Esophagus squamous epithelium (tissue), 5 donors: ENCODE data around the gene GNPAT. TPM values are rescaled to one million over a fixed set of nuclear protein-coding genes. Genes with fewer than 3 reads are reported as not detected.

Source experiments
- DNase-seq: peaks from one replicate; lab custom pipeline; 2025; lab: John Stamatoyannopoulos, UW
- H3K27ac ChIP-seq, 4 donors: fragments of 200-600 bp; sonication (generic); one replicate each; pipeline ENCODE4 v1.5.1; 2016 to 2019; ENCODE audit warnings: mild to moderate bottlenecking in 1 of 4
- H3K27me3 ChIP-seq, 4 donors: fragments of 200-600 bp; sonication (generic); 1 replicate in 3 of 4; 2 replicates in 1 of 4; pipeline versions ENCODE4 v1.5.1 to v1.6.0; 2017 to 2021; ENCODE audit warnings: antibody characterized with exemption in 1 of 4
- H3K36me3 ChIP-seq, 3 donors: fragments of 200-600 bp; sonication (generic); one replicate each; pipeline ENCODE4 v1.5.1; 2016 to 2019
- H3K4me1 ChIP-seq, 3 donors: fragments of 200-600 bp; sonication (generic); one replicate each; pipeline ENCODE4 v1.5.1; 2017 to 2019
- H3K4me3 ChIP-seq, 4 donors: fragments of 200-600 bp; sonication (generic); 1 replicate in 3 of 4; 2 replicates in 1 of 4; pipeline ENCODE4 v1.5.1; 2016 to 2019; ENCODE audit warnings: mild to moderate bottlenecking in 2 of 4, moderate library complexity in 1 of 4
- H3K9me3 ChIP-seq, 3 donors: fragments of 200-600 bp; sonication (generic); one replicate each; pipeline ENCODE4 v1.5.1; 2016 to 2019
- CTCF ChIP-seq, 6 experiments: fragments of 450-650 bp in 4 of 6; fragments of 200-600 bp in 2 of 6; sonication (generic) in 2 of 6; IDR thresholded peaks; one replicate each; pipeline ENCODE4 v1.5.1; 2016 to 2019; ENCODE audit warnings: antibody characterized with exemption in 6 of 6, mild to moderate bottlenecking in 4 of 6, moderate library complexity in 4 of 6
- POLR2A ChIP-seq, 4 donors: fragments of 450-650 bp; IDR thresholded peaks; one replicate each; pipeline ENCODE4 v1.6.1; 2017; ENCODE audit warnings: antibody characterized with exemption in 4 of 4, mild to moderate bottlenecking in 4 of 4, moderate library complexity in 3 of 4
- WGBS, 2 donors: methylation state at CpG; one replicate each; pipeline ENCODE4 v1.1.5; 2018; 5-methylcytosine and 5-hydroxymethylcytosine counted together
- intact Hi-C: fragments of 100-400 bp; cut with DNase I; formaldehyde crosslinking; loops from one replicate; pipeline ENCODE4 v1.15.0; 2022
- total RNA-seq, 4 donors: library from RNA; depleted of rRNA; stranded (reverse); fragments of >200 nt; gene quantifications; one replicate each; pipeline ENCODE4 v1.1.0, GENCODE V29; 2016
- donor health status: DM: yes; HTN: yes; CAD: no.

GNPAT gene
- total RNA-seq, 4 donors from 2014 or later = 14.9 to 44.0 (median 25.2) TPM

GRCh38 chr1:231201375-231201978 is 39.5 kb upstream of the GNPAT start:
- TF ChIP-seq POLR2A (IDR thresholded peaks at IDR 0.05) = no peak
- no peak for TF ChIP-seq CTCF (IDR thresholded peaks at IDR 0.05)
- intact Hi-C loops = no loop called here
- Histone ChIP-seq H3K4me3 (no peak overlapping the region), H3K9me3 (no peaks in the 10 kb centered on the region), H3K36me3 (no peaks in the 10 kb centered on the region), H3K27ac (no peak overlapping the region), H3K4me1 (no peaks in the 10 kb centered on the region), H3K27me3 (peaks cover 0 to 74% (median 0%) of the 10 kb centered on the region in 4 donors)
- DNase-seq = no peak
- 72 to 80% methylated on average over 13 to 15 of the region's 16 CpGs for WGBS, 2 donors

DNA sequence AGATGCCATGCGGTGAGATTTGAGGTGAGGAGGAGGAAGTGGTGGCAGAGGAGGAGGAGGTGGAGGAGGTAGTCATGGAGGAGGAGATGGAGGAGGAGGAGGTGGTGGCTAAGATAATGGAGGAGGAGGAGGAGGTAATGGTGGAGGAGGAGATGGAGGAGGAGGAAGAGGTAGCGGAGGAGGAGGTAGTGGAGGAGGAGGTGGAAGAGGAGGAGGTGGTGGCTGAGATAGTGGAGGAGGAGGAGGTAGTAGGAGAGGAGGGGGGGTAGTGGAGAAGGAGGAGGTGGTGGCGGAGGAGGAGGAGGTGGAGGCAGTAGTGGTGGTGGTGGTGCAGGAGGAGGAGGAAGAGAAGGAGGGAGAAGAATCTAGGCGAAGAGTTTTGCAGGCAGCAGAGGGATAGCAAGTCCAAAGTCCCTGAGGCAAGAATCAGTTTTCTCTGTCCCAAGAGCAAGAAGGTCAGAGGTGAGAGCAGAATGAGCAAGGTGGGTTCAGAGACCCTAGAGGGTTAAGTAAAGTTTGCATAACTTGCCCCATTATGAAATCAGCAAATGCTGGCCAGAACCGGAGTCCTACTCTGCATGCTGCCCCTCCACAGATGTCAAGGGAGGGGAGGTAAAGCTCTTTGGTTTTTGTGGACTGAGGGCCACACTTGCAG is 38.9 kb upstream of the GNPAT start:
- Histone ChIP-seq H3K36me3 (no peaks in the 10 kb centered on the region), H3K27me3 (peaks cover 0 to 69% (median 0%) of the 10 kb centered on the region in 4 donors), H3K27ac (no peak overlapping the region), H3K4me3 (no peak overlapping the region), H3K9me3 (no peaks in the 10 kb centered on the region), H3K4me1 (no peaks in the 10 kb centered on the region)
- 57 to 64% methylated on average over 5 of the region's 5 CpGs for WGBS, 2 donors
- TF ChIP-seq POLR2A (IDR thresholded peaks at IDR 0.05) = no peak
- TF ChIP-seq CTCF (IDR thresholded peaks at IDR 0.05) = no peak
- no peak for DNase-seq
- intact Hi-C loops = no loop called here

DNA sequence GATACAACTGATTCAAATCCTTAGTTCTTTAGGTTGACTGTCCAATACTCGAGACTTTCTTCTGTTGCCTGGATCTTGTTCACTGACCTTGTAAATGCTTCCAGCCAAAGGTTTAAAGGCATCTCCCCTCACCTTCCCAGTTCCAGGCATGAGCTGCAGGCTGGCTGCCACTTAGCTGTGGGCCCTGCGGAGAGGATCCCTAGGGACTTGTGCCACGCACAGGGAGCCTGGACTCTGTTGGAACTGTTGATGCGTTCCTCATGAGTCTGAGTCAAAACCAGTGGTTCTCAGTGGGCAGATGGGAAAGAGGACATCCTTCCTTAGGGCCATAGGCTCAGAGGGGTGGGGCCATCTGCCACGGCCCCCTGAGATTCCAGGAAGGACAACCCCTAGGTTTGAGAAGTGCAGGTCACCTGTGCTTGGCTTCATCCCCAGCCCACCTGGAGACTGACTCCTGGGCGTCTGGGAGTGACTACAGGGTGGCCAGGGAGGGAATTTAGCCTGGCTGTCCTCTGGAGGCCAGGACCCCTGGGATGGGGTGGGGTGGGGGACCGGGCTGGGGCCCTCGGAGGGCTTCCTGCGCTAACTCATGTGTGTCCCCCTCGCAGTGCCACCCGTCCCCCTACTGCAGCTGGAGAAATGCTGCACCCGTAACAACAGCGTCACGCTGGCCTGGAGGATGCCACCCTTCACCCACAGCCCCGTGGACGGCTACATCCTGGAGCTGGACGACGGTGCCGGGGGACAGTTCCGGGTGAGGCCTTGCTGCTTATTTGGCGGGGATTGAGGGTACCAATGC is 37.6 kb upstream of the GNPAT start:
- H3K4me1 ChIP-seq = no peaks in the 10 kb centered on the region

GRCh38 chr1:231206856-231207255 is 34.2 kb upstream of the GNPAT start:
- peaks cover 0 to 23% (median 0%) of the 10 kb centered on the region in 4 donors for H3K27me3 ChIP-seq
- no peak overlapping the region for H3K4me3 ChIP-seq
- DNase-seq = no peak
- H3K4me1 ChIP-seq = peaks cover 2 to 9% (median 8%) of the 10 kb centered on the region in 3 donors
- H3K27ac ChIP-seq = no peak overlapping the region
- intact Hi-C loops = no loop called here
- H3K9me3 ChIP-seq = no peaks in the 10 kb centered on the region
- 33 to 49% methylated on average over 4 to 8 of the region's 8 CpGs for WGBS, 2 donors
- H3K36me3 ChIP-seq = no peaks in the 10 kb centered on the region
- TF ChIP-seq CTCF (IDR thresholded peaks at IDR 0.05) = peak in 1 of 6 experiments; percentile 26
- TF ChIP-seq POLR2A (IDR thresholded peaks at IDR 0.05) = no peak

More for the DNA sequence above, 37.6 kb upstream of the GNPAT start:
- H3K9me3 ChIP-seq = no peaks in the 10 kb centered on the region
- 61 to 86% methylated on average over 3 of the region's 21 CpGs for WGBS, 2 donors
- H3K36me3 ChIP-seq = no peaks in the 10 kb centered on the region
- H3K4me3 ChIP-seq = no peak overlapping the region
- intact Hi-C loops = no loop called here
- H3K27me3 ChIP-seq = peaks cover 0 to 56% (median 0%) of the 10 kb centered on the region in 4 donors
- DNase-seq = no peak
- TF ChIP-seq CTCF (IDR thresholded peaks at IDR 0.05) (no peak), POLR2A (IDR thresholded peaks at IDR 0.05) (no peak)
- H3K27ac ChIP-seq = no peak overlapping the region
